ENCODE data around the gene CCDC192.

DNA sequence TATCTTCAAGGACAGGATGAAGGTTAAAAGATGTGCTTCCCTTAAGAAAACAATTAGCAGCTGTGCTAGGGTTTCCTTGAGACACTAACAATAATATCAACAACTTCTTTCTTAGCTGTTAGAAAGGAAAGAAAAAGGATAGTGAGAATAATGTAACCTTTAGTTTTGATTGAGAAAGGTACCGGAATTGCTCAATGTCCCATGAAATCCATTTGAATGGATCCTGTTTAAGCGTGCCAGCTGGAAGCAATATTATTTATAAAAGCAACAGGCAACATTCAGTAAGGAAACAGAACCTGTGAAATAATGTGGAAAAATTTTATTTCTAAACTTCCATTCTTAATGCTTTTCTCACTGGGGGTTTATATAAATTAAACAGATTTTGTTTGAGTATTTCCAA is 120.9 kb downstream of the CCDC192 start:
- no peak for TF ChIP-seq GLIS3 (CRISPR knock-in tag; IDR thresholded peaks at IDR 0.05)
- TF ChIP-seq ZFP30 (CRISPR knock-in tag; IDR thresholded peaks at IDR 0.05) = no peak
- no peak for TF ChIP-seq OSR1 (CRISPR knock-in tag; IDR thresholded peaks at IDR 0.05)
- TF ChIP-seq ARNTL (CRISPR knock-in tag; IDR thresholded peaks at IDR 0.05; ENCODE audit: borderline replicate concordance, low read depth) = no peak
- TF ChIP-seq CSDC2 (CRISPR knock-in tag; IDR thresholded peaks at IDR 0.05) = no peak
- TF ChIP-seq TCF4 (CRISPR knock-in tag; IDR thresholded peaks at IDR 0.05; ENCODE audit: borderline replicate concordance) = no peak
- no peak for TF ChIP-seq RARB (CRISPR knock-in tag; IDR thresholded peaks at IDR 0.05)
- TF ChIP-seq, protein P1, sequence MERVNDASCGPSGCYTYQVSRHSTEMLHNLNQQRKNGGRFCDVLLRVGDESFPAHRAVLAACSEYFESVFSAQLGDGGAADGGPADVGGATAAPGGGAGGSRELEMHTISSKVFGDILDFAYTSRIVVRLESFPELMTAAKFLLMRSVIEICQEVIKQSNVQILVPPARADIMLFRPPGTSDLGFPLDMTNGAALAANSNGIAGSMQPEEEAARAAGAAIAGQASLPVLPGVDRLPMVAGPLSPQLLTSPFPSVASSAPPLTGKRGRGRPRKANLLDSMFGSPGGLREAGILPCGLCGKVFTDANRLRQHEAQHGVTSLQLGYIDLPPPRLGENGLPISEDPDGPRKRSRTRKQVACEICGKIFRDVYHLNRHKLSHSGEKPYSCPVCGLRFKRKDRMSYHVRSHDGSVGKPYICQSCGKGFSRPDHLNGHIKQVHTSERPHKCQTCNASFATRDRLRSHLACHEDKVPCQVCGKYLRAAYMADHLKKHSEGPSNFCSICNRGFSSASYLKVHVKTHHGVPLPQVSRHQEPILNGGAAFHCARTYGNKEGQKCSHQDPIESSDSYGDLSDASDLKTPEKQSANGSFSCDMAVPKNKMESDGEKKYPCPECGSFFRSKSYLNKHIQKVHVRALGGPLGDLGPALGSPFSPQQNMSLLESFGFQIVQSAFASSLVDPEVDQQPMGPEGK (CRISPR knock-in tag; IDR thresholded peaks at IDR 0.05; ENCODE audit: borderline replicate concordance) = no peak
- TF ChIP-seq ZNF8 (CRISPR knock-in tag; IDR thresholded peaks at IDR 0.05) = no peak
- TF ChIP-seq ZFP3 (CRISPR knock-in tag; IDR thresholded peaks at IDR 0.05) = no peak
- TF ChIP-seq BACH2 (CRISPR knock-in tag; IDR thresholded peaks at IDR 0.05; ENCODE audit: borderline replicate concordance) = no peak
- TF ChIP-seq, protein P2, sequence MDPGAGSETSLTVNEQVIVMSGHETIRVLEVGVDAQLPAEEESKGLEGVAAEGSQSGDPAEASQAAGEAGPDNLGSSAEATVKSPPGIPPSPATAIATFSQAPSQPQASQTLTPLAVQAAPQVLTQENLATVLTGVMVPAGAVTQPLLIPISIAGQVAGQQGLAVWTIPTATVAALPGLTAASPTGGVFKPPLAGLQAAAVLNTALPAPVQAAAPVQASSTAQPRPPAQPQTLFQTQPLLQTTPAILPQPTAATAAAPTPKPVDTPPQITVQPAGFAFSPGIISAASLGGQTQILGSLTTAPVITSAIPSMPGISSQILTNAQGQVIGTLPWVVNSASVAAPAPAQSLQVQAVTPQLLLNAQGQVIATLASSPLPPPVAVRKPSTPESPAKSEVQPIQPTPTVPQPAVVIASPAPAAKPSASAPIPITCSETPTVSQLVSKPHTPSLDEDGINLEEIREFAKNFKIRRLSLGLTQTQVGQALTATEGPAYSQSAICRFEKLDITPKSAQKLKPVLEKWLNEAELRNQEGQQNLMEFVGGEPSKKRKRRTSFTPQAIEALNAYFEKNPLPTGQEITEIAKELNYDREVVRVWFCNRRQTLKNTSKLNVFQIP (CRISPR knock-in tag; IDR thresholded peaks at IDR 0.05; ENCODE audit: borderline replicate concordance, low read depth) = no peak
- no peak for TF ChIP-seq ZNF565 (CRISPR knock-in tag; conservative IDR thresholded peaks at IDR 0.05; ENCODE audit: low read depth)
- no peak for TF ChIP-seq ZNF70 (CRISPR knock-in tag; IDR thresholded peaks at IDR 0.05)

Measured in SK-N-SH treated with all-trans-retinoic acid at 6 μM for 48 hours (cell line).